ENCODE data around the gene PIMREG.

GRCh38 chr17:6475411-6475810, 31.2 kb downstream of the PIMREG start:
- TF ChIP-seq CTCF (conservative IDR thresholded peaks at IDR 0.05 in 1 of 2, IDR thresholded peaks at IDR 0.05 in 1 of 2; ENCODE audit: extremely low read depth in 1 of 2, insufficient read depth in 1 of 2, low read depth in 1 of 2, low read length in 2 of 2): no peak
- TF ChIP-seq EZH2 (IDR thresholded peaks at IDR 0.05; ENCODE audit: borderline replicate concordance, low read length): no peak

Data from mammary epithelial cell (primary cell).